ENCODE results near the gene PAX1.
A peak's percentile ranks its signal among the peaks of the same experiment; 100 is the strongest.

The PAX1 gene

GRCh38 chr20:21703717-21704407 is 1.6 kb upstream of the PAX1 start:
- no peak for DNase-seq

GRCh38 chr20:21704408-21705385 is 767 bp upstream of the PAX1 start:
- no peak for DNase-seq

- peak; percentile 2 for DNase-seq
Observed at GRCh38 chr20:21706261-21707195, 1.1 kb downstream of the PAX1 start.

- DNase-seq, result no peak
Observed at GRCh38 chr20:21707267-21707666, 1.8 kb downstream of the PAX1 start.

- DNase-seq, result no peak
Observed at GRCh38 chr20:21707999-21708737, 2.7 kb downstream of the PAX1 start.

- DNase-seq, result no peak
Observed at GRCh38 chr20:21708738-21709534, 3.5 kb downstream of the PAX1 start.

GRCh38 chr20:21709535-21709904 is 4.1 kb downstream of the PAX1 start:
- no peak for DNase-seq

GRCh38 chr20:21710341-21710740 is 4.9 kb downstream of the PAX1 start:
- no peak for DNase-seq

- no peak for DNase-seq
Observed at GRCh38 chr20:21710863-21711431, 5.5 kb downstream of the PAX1 start.

GRCh38 chr20:21712443-21713059 is 7.1 kb downstream of the PAX1 start:
- DNase-seq, result no peak

GRCh38 chr20:21713470-21713869 is 8.0 kb downstream of the PAX1 start:
- no peak for DNase-seq

- DNase-seq, result no peak
Observed at GRCh38 chr20:21713901-21714296, 8.4 kb downstream of the PAX1 start.

GRCh38 chr20:21714297-21715192 is 9.1 kb downstream of the PAX1 start:
- no peak for DNase-seq

GRCh38 chr20:21715193-21715881 is 9.9 kb downstream of the PAX1 start:
- DNase-seq, result no peak

- DNase-seq, result peak; percentile 56
Observed at GRCh38 chr20:21719592-21720214, 14.2 kb downstream of the PAX1 start.

GRCh38 chr20:21725892-21726291 is 20.4 kb downstream of the PAX1 start:
- no peak for DNase-seq

GRCh38 chr20:21729316-21729715 is 23.9 kb downstream of the PAX1 start:
- no peak for DNase-seq

GRCh38 chr20:21739161-21739560 is 33.7 kb downstream of the PAX1 start:
- DNase-seq, result no peak
